Measurements from ENCODE around the gene EPHB1. TPM values are rescaled to one million over a fixed set of nuclear protein-coding genes. Genes with fewer than 3 reads are reported as not detected.

Gene EPHB1
- total RNA-seq, 2 donors from 2014 or later = 1.9 to 3.2 TPM

GRCh38 chr3:134815519-134815918 lies 20.5 kb downstream of the EPHB1 start:
- no peak for TF ChIP-seq CTCF (IDR thresholded peaks at IDR 0.05)

GRCh38 chr3:134816623-134817022 lies 21.6 kb downstream of the EPHB1 start:
- no peak for TF ChIP-seq CTCF (IDR thresholded peaks at IDR 0.05)
- Histone ChIP-seq H3K4me1 (no peaks in the 10 kb centered on the region), H3K9me3 (no peaks in the 10 kb centered on the region), H3K4me3 (no peak overlapping the region), H3K27me3 (no peaks in the 10 kb centered on the region), H3K27ac (no peak overlapping the region), H3K36me3 (no peaks in the 10 kb centered on the region)
- DNase-seq (ENCODE audit: low spot score) = no peak

More at GRCh38 chr3:134815519-134815918, 20.5 kb downstream of the EPHB1 start:
- H3K27me3 ChIP-seq = no peaks in the 10 kb centered on the region
- no peak overlapping the region for H3K27ac ChIP-seq
- no peaks in the 10 kb centered on the region for H3K4me1 ChIP-seq
- H3K36me3 ChIP-seq = no peaks in the 10 kb centered on the region
- DNase-seq (ENCODE audit: low spot score) = no peak
- H3K9me3 ChIP-seq = no peaks in the 10 kb centered on the region
- no peak overlapping the region for H3K4me3 ChIP-seq

GRCh38 chr3:134817297-134817696 lies 22.2 kb downstream of the EPHB1 start:
- H3K4me1 ChIP-seq = no peaks in the 10 kb centered on the region
- no peaks in the 10 kb centered on the region for H3K9me3 ChIP-seq
- no peak for DNase-seq (ENCODE audit: low spot score)
- H3K27me3 ChIP-seq = no peaks in the 10 kb centered on the region
- no peak overlapping the region for H3K4me3 ChIP-seq
- no peaks in the 10 kb centered on the region for H3K36me3 ChIP-seq
- TF ChIP-seq CTCF (IDR thresholded peaks at IDR 0.05) = no peak
- H3K27ac ChIP-seq = no peak overlapping the region

- Histone ChIP-seq H3K27me3 (no peaks in the 10 kb centered on the region), H3K27ac (no peak overlapping the region), H3K36me3 (no peaks in the 10 kb centered on the region), H3K4me1 (no peaks in the 10 kb centered on the region), H3K4me3 (no peak overlapping the region), H3K9me3 (no peaks in the 10 kb centered on the region)
- no peak for TF ChIP-seq CTCF (IDR thresholded peaks at IDR 0.05)
- DNase-seq (ENCODE audit: low spot score) = no peak
Measured at GRCh38 chr3:134820994-134821393, 25.9 kb downstream of the EPHB1 start.

- Histone ChIP-seq H3K27ac (no peak overlapping the region), H3K9me3 (no peaks in the 10 kb centered on the region), H3K4me3 (no peak overlapping the region), H3K36me3 (no peaks in the 10 kb centered on the region), H3K4me1 (no peaks in the 10 kb centered on the region), H3K27me3 (no peaks in the 10 kb centered on the region)
- TF ChIP-seq CTCF (IDR thresholded peaks at IDR 0.05) = no peak
- no peak for DNase-seq (ENCODE audit: low spot score)
Measured at GRCh38 chr3:134822090-134822489, 27.0 kb downstream of the EPHB1 start.

- Histone ChIP-seq H3K9me3 (no peaks in the 10 kb centered on the region), H3K27me3 (no peaks in the 10 kb centered on the region), H3K36me3 (no peaks in the 10 kb centered on the region), H3K4me1 (no peaks in the 10 kb centered on the region), H3K4me3 (no peak overlapping the region), H3K27ac (no peak overlapping the region)
- no peak for DNase-seq (ENCODE audit: low spot score)
- no peak for TF ChIP-seq CTCF (IDR thresholded peaks at IDR 0.05)
Measured at GRCh38 chr3:134823679-134824078, 28.6 kb downstream of the EPHB1 start.

Data from right atrium auricular region (tissue), 2 donors.